ENCODE measurements around the gene GLRB. TPM values are rescaled to one million over a fixed set of nuclear protein-coding genes. Genes with fewer than 3 reads are reported as not detected.
A peak's percentile ranks its signal among the peaks of the same experiment; 100 is the strongest.

GLRB gene
- total RNA-seq, 2 donors from 2014 or later: 7.9 to 9.7 TPM

GRCh38 chr4:157075401-157075800 lies 549 bp upstream of the GLRB start:
- TF ChIP-seq CTCF (IDR thresholded peaks at IDR 0.05): no peak
- DNase-seq (ENCODE audit: low spot score): no peak
- H3K9me3 ChIP-seq: no peaks in the 10 kb centered on the region
- no peaks in the 10 kb centered on the region for H3K27me3 ChIP-seq (replicated peaks; ENCODE audit: insufficient read depth)
- ATAC-seq (ENCODE audit: insufficient number of reproducible peaks, low FRiP score, low read depth): no peak
- peak overlapping the region; percentile 92 for H3K4me3 ChIP-seq
- no peak overlapping the region for H3K27ac ChIP-seq
- no peaks in the 10 kb centered on the region for H3K4me1 ChIP-seq (ENCODE audit: control insufficient read depth in 1 of 2, low read depth in 2 of 2)
- H3K36me3 ChIP-seq: no peaks in the 10 kb centered on the region

- Histone ChIP-seq H3K9me3 (no peaks in the 10 kb centered on the region), H3K27me3 (replicated peaks; ENCODE audit: insufficient read depth) (no peaks in the 10 kb centered on the region), H3K27ac (no peak overlapping the region), H3K4me1 (ENCODE audit: control insufficient read depth in 1 of 2, low read depth in 2 of 2) (no peaks in the 10 kb centered on the region), H3K4me3 (peak overlapping the region; percentile 92), H3K36me3 (no peaks in the 10 kb centered on the region)
- DNase-seq (ENCODE audit: low spot score): no peak
- no peak for TF ChIP-seq CTCF (IDR thresholded peaks at IDR 0.05)
- ATAC-seq (ENCODE audit: insufficient number of reproducible peaks, low FRiP score, low read depth): no peak
Measured at GRCh38 chr4:157076578-157076947, 613 bp downstream of the GLRB start.

GRCh38 chr4:157079441-157079840 lies 3.5 kb downstream of the GLRB start:
- H3K9me3 ChIP-seq: no peaks in the 10 kb centered on the region
- H3K4me3 ChIP-seq: no peak overlapping the region
- no peaks in the 10 kb centered on the region for H3K36me3 ChIP-seq
- ATAC-seq (ENCODE audit: insufficient number of reproducible peaks, low FRiP score, low read depth) (no peak), DNase-seq (ENCODE audit: low spot score) (no peak)
- no peak for TF ChIP-seq CTCF (IDR thresholded peaks at IDR 0.05)
- H3K27ac ChIP-seq: no peak overlapping the region
- no peaks in the 10 kb centered on the region for H3K4me1 ChIP-seq (ENCODE audit: control insufficient read depth in 1 of 2, low read depth in 2 of 2)
- no peaks in the 10 kb centered on the region for H3K27me3 ChIP-seq (replicated peaks; ENCODE audit: insufficient read depth)

GRCh38 chr4:157080605-157081004 lies 4.7 kb downstream of the GLRB start:
- no peak overlapping the region for H3K4me3 ChIP-seq
- no peak for TF ChIP-seq CTCF (IDR thresholded peaks at IDR 0.05)
- no peak overlapping the region for H3K27ac ChIP-seq
- no peak for ATAC-seq (ENCODE audit: insufficient number of reproducible peaks, low FRiP score, low read depth)
- H3K4me1 ChIP-seq (ENCODE audit: control insufficient read depth in 1 of 2, low read depth in 2 of 2): no peaks in the 10 kb centered on the region
- H3K9me3 ChIP-seq: no peaks in the 10 kb centered on the region
- DNase-seq (ENCODE audit: low spot score): no peak
- no peaks in the 10 kb centered on the region for H3K36me3 ChIP-seq
- H3K27me3 ChIP-seq (replicated peaks; ENCODE audit: insufficient read depth): no peaks in the 10 kb centered on the region

- Histone ChIP-seq H3K36me3 (no peaks in the 10 kb centered on the region), H3K27me3 (replicated peaks; ENCODE audit: insufficient read depth) (no peaks in the 10 kb centered on the region), H3K9me3 (no peaks in the 10 kb centered on the region), H3K4me3 (no peak overlapping the region), H3K4me1 (ENCODE audit: control insufficient read depth in 1 of 2, low read depth in 2 of 2) (no peaks in the 10 kb centered on the region), H3K27ac (no peak overlapping the region)
- DNase-seq (ENCODE audit: low spot score) (no peak), ATAC-seq (ENCODE audit: insufficient number of reproducible peaks, low FRiP score, low read depth) (no peak)
- no peak for TF ChIP-seq CTCF (IDR thresholded peaks at IDR 0.05)
Measured at GRCh38 chr4:157095716-157096115, 19.8 kb downstream of the GLRB start.

Data from thoracic aorta (tissue), 2 donors.